ENCODE data around the gene FAM187B.

FAM187B gene

GRCh38 chr19:35194012-35194984 is 34.2 kb downstream of the FAM187B start:
- Histone ChIP-seq H3K4me1 (ENCODE audit: control insufficient read depth, insufficient read depth, low read length, poor library complexity, severe bottlenecking) (no peaks in the 10 kb centered on the region), H3K4me3 (ENCODE audit: extremely low read depth, insufficient read depth, low read length, poor library complexity, severe bottlenecking) (no peak overlapping the region), H3K27ac (ENCODE audit: low read depth, low read length, severe bottlenecking) (no peak overlapping the region), H3K9me3 (ENCODE audit: control insufficient read depth, low read length) (peaks cover 5% of the 10 kb centered on the region), H3K36me3 (ENCODE audit: control insufficient read depth, insufficient read depth, low read length) (no peaks in the 10 kb centered on the region)
- 86% methylated on average over 3 of the region's 9 CpGs; no CpG with 5 or more reads in 1 of the 2 experiments for WGBS, 2 experiments (ENCODE audit: insufficient coverage in 2 of 2)

- Histone ChIP-seq H3K27ac (ENCODE audit: low read depth, low read length, severe bottlenecking) (no peak overlapping the region), H3K4me1 (ENCODE audit: control insufficient read depth, insufficient read depth, low read length, poor library complexity, severe bottlenecking) (no peaks in the 10 kb centered on the region), H3K36me3 (ENCODE audit: control insufficient read depth, insufficient read depth, low read length) (no peaks in the 10 kb centered on the region), H3K4me3 (ENCODE audit: extremely low read depth, insufficient read depth, low read length, poor library complexity, severe bottlenecking) (no peak overlapping the region), H3K9me3 (ENCODE audit: control insufficient read depth, low read length) (no peaks in the 10 kb centered on the region)
- 100% methylated on average over 1 of the region's 2 CpGs; no CpG with 5 or more reads in 1 of the 2 experiments for WGBS, 2 experiments (ENCODE audit: insufficient coverage in 2 of 2)
These were observed 43.7 kb downstream of the FAM187B start for GRCh38 chr19:35184884-35185283.

GRCh38 chr19:35184267-35184666 is 44.3 kb downstream of the FAM187B start:
- no CpG with 5 or more reads among the region's 1 CpG for WGBS, 2 experiments (ENCODE audit: insufficient coverage in 2 of 2)
- no peaks in the 10 kb centered on the region for H3K36me3 ChIP-seq (ENCODE audit: control insufficient read depth, insufficient read depth, low read length)

GRCh38 chr19:35181387-35181786 is 47.2 kb downstream of the FAM187B start:
- Histone ChIP-seq H3K4me1 (ENCODE audit: control insufficient read depth, insufficient read depth, low read length, poor library complexity, severe bottlenecking) (no peaks in the 10 kb centered on the region), H3K9me3 (ENCODE audit: control insufficient read depth, low read length) (peaks cover 8% of the 10 kb centered on the region), H3K27ac (ENCODE audit: low read depth, low read length, severe bottlenecking) (no peak overlapping the region), H3K36me3 (ENCODE audit: control insufficient read depth, insufficient read depth, low read length) (no peaks in the 10 kb centered on the region), H3K4me3 (ENCODE audit: extremely low read depth, insufficient read depth, low read length, poor library complexity, severe bottlenecking) (no peak overlapping the region)
- 80 to 89% methylated on average over 1 of the region's 1 CpG for WGBS, 2 experiments (ENCODE audit: insufficient coverage in 2 of 2)

More at GRCh38 chr19:35184267-35184666, 44.3 kb downstream of the FAM187B start:
- Histone ChIP-seq H3K27ac (ENCODE audit: low read depth, low read length, severe bottlenecking) (no peak overlapping the region), H3K4me3 (ENCODE audit: extremely low read depth, insufficient read depth, low read length, poor library complexity, severe bottlenecking) (no peak overlapping the region), H3K9me3 (ENCODE audit: control insufficient read depth, low read length) (no peaks in the 10 kb centered on the region), H3K4me1 (ENCODE audit: control insufficient read depth, insufficient read depth, low read length, poor library complexity, severe bottlenecking) (no peaks in the 10 kb centered on the region)

GRCh38 chr19:35179830-35180229 is 48.7 kb downstream of the FAM187B start:
- H3K27ac ChIP-seq (ENCODE audit: low read depth, low read length, severe bottlenecking) = no peak overlapping the region
- H3K36me3 ChIP-seq (ENCODE audit: control insufficient read depth, insufficient read depth, low read length) = no peaks in the 10 kb centered on the region
- H3K9me3 ChIP-seq (ENCODE audit: control insufficient read depth, low read length) = peaks cover 8% of the 10 kb centered on the region
- no peak overlapping the region for H3K4me3 ChIP-seq (ENCODE audit: extremely low read depth, insufficient read depth, low read length, poor library complexity, severe bottlenecking)
- 86 to 93% methylated on average over 2 to 3 of the region's 3 CpGs for whole genome bisulfite sequencing, 2 experiments (ENCODE audit: insufficient coverage in 2 of 2)
- no peaks in the 10 kb centered on the region for H3K4me1 ChIP-seq (ENCODE audit: control insufficient read depth, insufficient read depth, low read length, poor library complexity, severe bottlenecking)

GRCh38 chr19:35178701-35179100 is 49.8 kb downstream of the FAM187B start:
- Histone ChIP-seq H3K36me3 (ENCODE audit: control insufficient read depth, insufficient read depth, low read length) (no peaks in the 10 kb centered on the region), H3K27ac (ENCODE audit: low read depth, low read length, severe bottlenecking) (no peak overlapping the region), H3K9me3 (ENCODE audit: control insufficient read depth, low read length) (peaks cover 8% of the 10 kb centered on the region), H3K4me1 (ENCODE audit: control insufficient read depth, insufficient read depth, low read length, poor library complexity, severe bottlenecking) (no peaks in the 10 kb centered on the region), H3K4me3 (ENCODE audit: extremely low read depth, insufficient read depth, low read length, poor library complexity, severe bottlenecking) (no peak overlapping the region)
- WGBS, 2 experiments (ENCODE audit: insufficient coverage in 2 of 2) = 80% methylated on average over 1 of the region's 2 CpGs; no CpG with 5 or more reads in 1 of the 2 experiments

- Histone ChIP-seq H3K9me3 (ENCODE audit: control insufficient read depth, low read length) (peaks cover 8% of the 10 kb centered on the region), H3K4me3 (ENCODE audit: extremely low read depth, insufficient read depth, low read length, poor library complexity, severe bottlenecking) (no peak overlapping the region), H3K4me1 (ENCODE audit: control insufficient read depth, insufficient read depth, low read length, poor library complexity, severe bottlenecking) (no peaks in the 10 kb centered on the region), H3K36me3 (ENCODE audit: control insufficient read depth, insufficient read depth, low read length) (no peaks in the 10 kb centered on the region), H3K27ac (ENCODE audit: low read depth, low read length, severe bottlenecking) (no peak overlapping the region)
- 84 to 100% methylated on average over 1 to 3 of the region's 7 CpGs for WGBS, 2 experiments (ENCODE audit: insufficient coverage in 2 of 2)
These were observed 50.9 kb downstream of the FAM187B start for GRCh38 chr19:35177377-35178274.

- no peaks in the 10 kb centered on the region for H3K4me1 ChIP-seq (ENCODE audit: control insufficient read depth, insufficient read depth, low read length, poor library complexity, severe bottlenecking)
- peaks cover 8% of the 10 kb centered on the region for H3K9me3 ChIP-seq (ENCODE audit: control insufficient read depth, low read length)
- WGBS, 2 experiments (ENCODE audit: insufficient coverage in 2 of 2) = 81 to 95% methylated on average over 2 to 3 of the region's 3 CpGs
- H3K36me3 ChIP-seq (ENCODE audit: control insufficient read depth, insufficient read depth, low read length) = peaks cover 6% of the 10 kb centered on the region
- no peak overlapping the region for H3K4me3 ChIP-seq (ENCODE audit: extremely low read depth, insufficient read depth, low read length, poor library complexity, severe bottlenecking)
- H3K27ac ChIP-seq (ENCODE audit: low read depth, low read length, severe bottlenecking) = no peak overlapping the region
These were observed 52.4 kb downstream of the FAM187B start for GRCh38 chr19:35176181-35176570.

Measured in mesodermal cell (in vitro differentiated cells).